Liver (tissue), 3 donors: Measurements from ENCODE around the gene CMTM1.

Experiments used
- JUND ChIP-seq, 2 donors: IDR thresholded peaks; 2 replicates each; pipeline ENCODE4 v1.6.1; 2016; ENCODE audit warnings: antibody characterized with exemption in 2 of 2
- TF ChIP-seq, protein P1 (sequence below): fragments of 150-350 bp; IDR thresholded peaks from 2 replicates; pipeline ENCODE4 v1.5.1; 2017; ENCODE audit warnings: improper control_type of control experiment, low read depth, low read length; ENCODE audit not compliant: missing input control
- TF ChIP-seq, protein P2 (sequence below): IDR thresholded peaks from 2 replicates; pipeline ENCODE4 v1.6.1; 2016; ENCODE audit warnings: antibody characterized with exemption, mild to moderate bottlenecking
- donor health status: healthy.
- donor health status: healthy.

DNA sequence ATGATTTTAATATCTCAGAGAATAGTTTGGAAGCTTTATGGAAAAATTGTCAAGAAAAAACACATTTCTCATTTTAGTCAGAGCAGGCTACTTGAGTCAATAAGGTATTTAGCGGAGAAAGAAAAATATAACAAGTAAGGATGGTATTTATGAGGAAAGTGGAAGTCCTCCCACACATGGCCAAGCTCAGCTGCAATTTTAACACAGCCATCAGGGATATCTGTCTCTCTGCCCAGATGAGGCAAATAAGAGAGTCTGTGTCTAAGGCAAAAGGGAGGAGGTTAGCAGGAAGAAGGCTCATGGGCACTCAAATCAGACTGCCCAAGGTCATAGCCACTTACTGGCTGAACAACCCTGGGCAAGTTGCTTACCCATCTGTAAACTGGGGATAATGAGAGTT is 7.8 kb downstream of the CMTM1 start:
- TF ChIP-seq, protein P1, sequence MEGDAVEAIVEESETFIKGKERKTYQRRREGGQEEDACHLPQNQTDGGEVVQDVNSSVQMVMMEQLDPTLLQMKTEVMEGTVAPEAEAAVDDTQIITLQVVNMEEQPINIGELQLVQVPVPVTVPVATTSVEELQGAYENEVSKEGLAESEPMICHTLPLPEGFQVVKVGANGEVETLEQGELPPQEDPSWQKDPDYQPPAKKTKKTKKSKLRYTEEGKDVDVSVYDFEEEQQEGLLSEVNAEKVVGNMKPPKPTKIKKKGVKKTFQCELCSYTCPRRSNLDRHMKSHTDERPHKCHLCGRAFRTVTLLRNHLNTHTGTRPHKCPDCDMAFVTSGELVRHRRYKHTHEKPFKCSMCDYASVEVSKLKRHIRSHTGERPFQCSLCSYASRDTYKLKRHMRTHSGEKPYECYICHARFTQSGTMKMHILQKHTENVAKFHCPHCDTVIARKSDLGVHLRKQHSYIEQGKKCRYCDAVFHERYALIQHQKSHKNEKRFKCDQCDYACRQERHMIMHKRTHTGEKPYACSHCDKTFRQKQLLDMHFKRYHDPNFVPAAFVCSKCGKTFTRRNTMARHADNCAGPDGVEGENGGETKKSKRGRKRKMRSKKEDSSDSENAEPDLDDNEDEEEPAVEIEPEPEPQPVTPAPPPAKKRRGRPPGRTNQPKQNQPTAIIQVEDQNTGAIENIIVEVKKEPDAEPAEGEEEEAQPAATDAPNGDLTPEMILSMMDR, result no peak
- no peak for TF ChIP-seq JUND (IDR thresholded peaks at IDR 0.05)
- TF ChIP-seq, protein P2, sequence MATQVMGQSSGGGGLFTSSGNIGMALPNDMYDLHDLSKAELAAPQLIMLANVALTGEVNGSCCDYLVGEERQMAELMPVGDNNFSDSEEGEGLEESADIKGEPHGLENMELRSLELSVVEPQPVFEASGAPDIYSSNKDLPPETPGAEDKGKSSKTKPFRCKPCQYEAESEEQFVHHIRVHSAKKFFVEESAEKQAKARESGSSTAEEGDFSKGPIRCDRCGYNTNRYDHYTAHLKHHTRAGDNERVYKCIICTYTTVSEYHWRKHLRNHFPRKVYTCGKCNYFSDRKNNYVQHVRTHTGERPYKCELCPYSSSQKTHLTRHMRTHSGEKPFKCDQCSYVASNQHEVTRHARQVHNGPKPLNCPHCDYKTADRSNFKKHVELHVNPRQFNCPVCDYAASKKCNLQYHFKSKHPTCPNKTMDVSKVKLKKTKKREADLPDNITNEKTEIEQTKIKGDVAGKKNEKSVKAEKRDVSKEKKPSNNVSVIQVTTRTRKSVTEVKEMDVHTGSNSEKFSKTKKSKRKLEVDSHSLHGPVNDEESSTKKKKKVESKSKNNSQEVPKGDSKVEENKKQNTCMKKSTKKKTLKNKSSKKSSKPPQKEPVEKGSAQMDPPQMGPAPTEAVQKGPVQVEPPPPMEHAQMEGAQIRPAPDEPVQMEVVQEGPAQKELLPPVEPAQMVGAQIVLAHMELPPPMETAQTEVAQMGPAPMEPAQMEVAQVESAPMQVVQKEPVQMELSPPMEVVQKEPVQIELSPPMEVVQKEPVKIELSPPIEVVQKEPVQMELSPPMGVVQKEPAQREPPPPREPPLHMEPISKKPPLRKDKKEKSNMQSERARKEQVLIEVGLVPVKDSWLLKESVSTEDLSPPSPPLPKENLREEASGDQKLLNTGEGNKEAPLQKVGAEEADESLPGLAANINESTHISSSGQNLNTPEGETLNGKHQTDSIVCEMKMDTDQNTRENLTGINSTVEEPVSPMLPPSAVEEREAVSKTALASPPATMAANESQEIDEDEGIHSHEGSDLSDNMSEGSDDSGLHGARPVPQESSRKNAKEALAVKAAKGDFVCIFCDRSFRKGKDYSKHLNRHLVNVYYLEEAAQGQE, result no peak
